ENCODE data around the gene PABPN1.
"Not testable (repeated sequence)": the region's sequence is repeated elsewhere in the genome, so short reads cannot be mapped to it uniquely, and the experiment has no call there.

GRCh38 chr14:23277928-23278327, 43.3 kb upstream of the PABPN1 start:
- not testable (repeated sequence) for TF ChIP-seq NFE2L2 (conservative IDR thresholded peaks at IDR 0.05; ENCODE audit: low read length); EP300 (IDR thresholded peaks at IDR 0.05); CTCF (IDR thresholded peaks at IDR 0.05); KDM1A (IDR thresholded peaks at IDR 0.05; ENCODE audit: low read depth); HOXA7 (CRISPR knock-in tag; IDR thresholded peaks at IDR 0.05); JUNB (IDR thresholded peaks at IDR 0.05); POLR2A (IDR thresholded peaks at IDR 0.05; ENCODE audit: low read length); CEBPB (IDR thresholded peaks at IDR 0.05)
